Smooth muscle cell (in vitro differentiated cells): Measurements from ENCODE around the gene RASGRP3. TPM values are rescaled to one million over a fixed set of nuclear protein-coding genes. Genes with fewer than 3 reads are reported as not detected.

Experiments used
- DNase-seq: peaks from one replicate; lab custom pipeline; 2025; ENCODE audit not compliant: unreplicated experiment; lab: John Stamatoyannopoulos, UW
- H2AFZ ChIP-seq: fragments of 200-600 bp; sonication (generic); 2 replicates; pipeline ENCODE4 v1.6.0; 2016; ENCODE audit warnings: antibody characterized with exemption, low read depth, mild to moderate bottlenecking
- H3F3A ChIP-seq: fragments of 200-600 bp; sonication (generic); 2 replicates; pipeline ENCODE4 v1.6.0; 2017; ENCODE audit warnings: antibody characterized with exemption, low read depth
- H3K27ac ChIP-seq: fragments of 200-600 bp; sonication (generic); 2 replicates; pipeline ENCODE4 v1.5.1; 2016; ENCODE audit warnings: low read depth, mild to moderate bottlenecking
- H3K27me3 ChIP-seq: fragments of 200-600 bp; sonication (generic); 2 replicates; pipeline ENCODE4 v1.6.1; 2016; ENCODE audit warnings: low read depth, mild to moderate bottlenecking
- H3K36me3 ChIP-seq: fragments of 200-600 bp; sonication (generic); 2 replicates; pipeline ENCODE4 v1.5.1; 2016; ENCODE audit warnings: low read depth
- H3K4me1 ChIP-seq: fragments of 200-600 bp; sonication (generic); 2 replicates; pipeline ENCODE4 v1.5.1; 2016; ENCODE audit warnings: low read depth
- H3K4me2 ChIP-seq: fragments of 200-600 bp; sonication (generic); 2 replicates; pipeline ENCODE4 v1.6.0; 2016; ENCODE audit warnings: mild to moderate bottlenecking
- H3K4me3 ChIP-seq: fragments of 200-600 bp; sonication (generic); 2 replicates; pipeline ENCODE4 v1.5.1; 2016; ENCODE audit warnings: mild to moderate bottlenecking
- H3K79me2 ChIP-seq: fragments of 200-600 bp; sonication (generic); 2 replicates; pipeline ENCODE4 v1.6.0; 2016; ENCODE audit warnings: low read depth, mild to moderate bottlenecking
- H3K9ac ChIP-seq: fragments of 200-600 bp; sonication (generic); 2 replicates; pipeline ENCODE4 v1.6.0; 2016; ENCODE audit warnings: low read depth
- H3K9me3 ChIP-seq: fragments of 200-600 bp; sonication (generic); replicated peaks from 2 replicates; pipeline ENCODE4 v1.5.1; 2016; ENCODE audit warnings: low read depth
- H4K20me1 ChIP-seq: fragments of 200-600 bp; sonication (generic); 2 replicates; pipeline ENCODE4 v1.6.0; 2016; ENCODE audit warnings: low read depth
- WGBS: methylation state at CpG from one replicate; pipeline ENCODE4 v1.1.7; 2016; ENCODE audit warnings: low lambda C conversion rate; 5-methylcytosine and 5-hydroxymethylcytosine counted together
- polyA plus RNA-seq: library from polyadenylated mRNA; unstranded; fragments of >200 nt; fragmentation: Nextera tagmentation; extraction: Ambion mirVana; gene quantifications from 2 replicates; pipeline ENCODE4 v1.2.1, GENCODE V29; 2016
- total RNA-seq: library from RNA; depleted of rRNA; stranded (reverse); fragments of >200 nt; gene quantifications from 2 replicates; pipeline ENCODE4 v1.2.3, GENCODE V29; 2014
- TF ChIP-seq, protein P1 (sequence below): fragments of 200-600 bp; sonication (generic); IDR thresholded peaks from 2 replicates; pipeline ENCODE4 v1.5.1; 2017; ENCODE audit warnings: borderline replicate concordance, mild to moderate bottlenecking, antibody characterized with exemption; ENCODE audit not compliant: insufficient read depth, poor library complexity, severe bottlenecking

The RASGRP3 gene
- total and polyA plus RNA-seq, 2 experiments from 2014 or later, result 0.10 to 0.31 TPM

GRCh38 chr2:33477473-33478468 lies 1.3 kb downstream of the RASGRP3 start:
- 83% methylated on average over 20 of the region's 20 CpGs for WGBS
- Histone ChIP-seq H3F3A (no peaks in the 10 kb centered on the region), H3K36me3 (no peaks in the 10 kb centered on the region)

GRCh38 chr2:33478968-33479731 lies 2.7 kb downstream of the RASGRP3 start:
- Histone ChIP-seq H3K9me3 (no peaks in the 10 kb centered on the region), H3K27me3 (no peaks in the 10 kb centered on the region), H3K36me3 (no peaks in the 10 kb centered on the region), H3K4me3 (no peak overlapping the region), H3K4me1 (no peaks in the 10 kb centered on the region), H4K20me1 (no peaks in the 10 kb centered on the region), H3K79me2 (no peaks in the 10 kb centered on the region), H2AFZ (no peak overlapping the region), H3F3A (no peaks in the 10 kb centered on the region), H3K27ac (no peak overlapping the region), H3K4me2 (no peak overlapping the region), H3K9ac (no peak overlapping the region)
- DNase-seq, result no peak
- 92% methylated on average over 9 of the region's 9 CpGs for WGBS
- TF ChIP-seq, protein P1, sequence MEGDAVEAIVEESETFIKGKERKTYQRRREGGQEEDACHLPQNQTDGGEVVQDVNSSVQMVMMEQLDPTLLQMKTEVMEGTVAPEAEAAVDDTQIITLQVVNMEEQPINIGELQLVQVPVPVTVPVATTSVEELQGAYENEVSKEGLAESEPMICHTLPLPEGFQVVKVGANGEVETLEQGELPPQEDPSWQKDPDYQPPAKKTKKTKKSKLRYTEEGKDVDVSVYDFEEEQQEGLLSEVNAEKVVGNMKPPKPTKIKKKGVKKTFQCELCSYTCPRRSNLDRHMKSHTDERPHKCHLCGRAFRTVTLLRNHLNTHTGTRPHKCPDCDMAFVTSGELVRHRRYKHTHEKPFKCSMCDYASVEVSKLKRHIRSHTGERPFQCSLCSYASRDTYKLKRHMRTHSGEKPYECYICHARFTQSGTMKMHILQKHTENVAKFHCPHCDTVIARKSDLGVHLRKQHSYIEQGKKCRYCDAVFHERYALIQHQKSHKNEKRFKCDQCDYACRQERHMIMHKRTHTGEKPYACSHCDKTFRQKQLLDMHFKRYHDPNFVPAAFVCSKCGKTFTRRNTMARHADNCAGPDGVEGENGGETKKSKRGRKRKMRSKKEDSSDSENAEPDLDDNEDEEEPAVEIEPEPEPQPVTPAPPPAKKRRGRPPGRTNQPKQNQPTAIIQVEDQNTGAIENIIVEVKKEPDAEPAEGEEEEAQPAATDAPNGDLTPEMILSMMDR, result no peak

More at GRCh38 chr2:33477473-33478468, 1.3 kb downstream of the RASGRP3 start:
- no peaks in the 10 kb centered on the region for H3K27me3 ChIP-seq
- no peak for DNase-seq
- no peaks in the 10 kb centered on the region for H4K20me1 ChIP-seq
- H2AFZ ChIP-seq, result no peak overlapping the region
- no peaks in the 10 kb centered on the region for H3K79me2 ChIP-seq
- no peak overlapping the region for H3K27ac ChIP-seq
- no peak overlapping the region for H3K9ac ChIP-seq
- no peak overlapping the region for H3K4me2 ChIP-seq
- H3K9me3 ChIP-seq, result no peaks in the 10 kb centered on the region
- peak overlapping the region; percentile 68 for H3K4me3 ChIP-seq
- no peaks in the 10 kb centered on the region for H3K4me1 ChIP-seq
- TF ChIP-seq, protein P1, result no peak

DNA sequence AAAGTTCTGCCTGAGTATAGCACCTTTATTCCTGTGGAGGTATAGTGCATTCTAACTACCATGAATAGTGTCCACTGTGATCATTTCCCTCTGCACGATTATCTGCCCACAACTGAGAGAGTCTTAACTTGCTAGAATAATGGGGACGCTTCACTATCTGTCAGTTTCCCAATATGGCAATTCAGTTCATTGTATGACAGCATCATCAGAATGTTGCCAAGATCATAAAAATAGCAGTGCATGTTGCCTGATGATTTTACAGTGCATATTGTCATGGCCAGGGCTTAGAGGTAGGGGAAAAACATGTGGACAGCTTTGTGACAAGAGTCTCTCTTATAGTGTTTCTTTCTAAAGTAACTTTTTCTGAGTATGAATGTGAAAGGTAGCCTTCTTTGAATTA lies 6.1 kb downstream of the RASGRP3 start:
- Histone ChIP-seq H3K27ac (no peak overlapping the region), H4K20me1 (no peaks in the 10 kb centered on the region), H3K27me3 (no peaks in the 10 kb centered on the region), H3K9ac (no peak overlapping the region), H3K36me3 (no peaks in the 10 kb centered on the region), H3K9me3 (no peaks in the 10 kb centered on the region), H3K4me2 (no peak overlapping the region), H3K4me3 (no peak overlapping the region), H2AFZ (no peak overlapping the region), H3K79me2 (no peaks in the 10 kb centered on the region), H3F3A (no peaks in the 10 kb centered on the region), H3K4me1 (no peaks in the 10 kb centered on the region)
- TF ChIP-seq, protein P1, result no peak
- WGBS, result 85% methylated on average over 2 of the region's 2 CpGs
- no peak for DNase-seq
